K562 (cell line): ENCODE results near the gene ARMH3. TPM values are rescaled to one million over a fixed set of nuclear protein-coding genes. Genes with fewer than 3 reads are reported as not detected.

Experiments
- ATAC-seq: fragments of 200-7000 bp; cut with Tn5 transposase; 3 replicates; pipeline ENCODE4 v1.9.1; 2020; ENCODE audit warnings: moderate library complexity
- BruUV-seq: library from RNA; stranded (reverse); fragments of 400-500 nt; replicated peaks from 2 replicates; lab custom pipeline; 2021; lab: Mats Ljungman, UMichigan
- CTCF ChIA-PET: fragments of 300-600 bp; formaldehyde crosslinking; extraction: SDS; loops from one replicate; lab custom pipeline; 2021; ENCODE audit warnings: low intra/inter-chr PET ratio; lab: Yijun Ruan, JAX
- POLR2A ChIA-PET: fragments of 300-600, 350-650 bp; sonication (Branson Sonifier 250); formaldehyde crosslinking; extraction: SDS; loops from one replicate; lab custom pipeline; 2021; ENCODE audit warnings: antibody characterized with exemption, inconsistent platforms; lab: Yijun Ruan, JAX
- DNase-seq, 4 experiments: peaks; one replicate each; pipeline versions ENCODE4 v3.0.0 to v3.0.0-alpha.2; 2011 to 2018; ENCODE audit warnings: low spot score in 3 of 4, mixed read lengths in 3 of 4; ENCODE audit errors: extremely low read depth in 1 of 4
- FAIRE-seq: peaks from 2 replicates; lab custom pipeline; 2011; peaks lifted over from hg19 to GRCh38; lab: Jason Lieb, UNC
- H2AFZ ChIP-seq: 2 replicates; pipeline ENCODE4 v1.6.0; 2011; ENCODE audit warnings: low read depth, low read length, control low read depth, inconsistent platforms
- H3K27ac ChIP-seq: fragments of 200-600 bp; 3 replicates; pipeline ENCODE4 v1.8.0; 2011; ENCODE audit warnings: low read depth, mild to moderate bottlenecking, control low read depth, inconsistent platforms, low read length, moderate library complexity, mixed read lengths; ENCODE audit errors: extremely low read depth
- H3K27me3 ChIP-seq, 2 experiments: fragments of 300-600 bp in 1 of 2; 2 replicates in 1 of 2; 3 replicates in 1 of 2; pipeline versions ENCODE4 v1.6.0 to v1.8.0; 2011; ENCODE audit warnings: inconsistent platforms in 2 of 2, low read length in 2 of 2, mild to moderate bottlenecking in 1 of 2, mixed read lengths in 1 of 2, moderate library complexity in 1 of 2; ENCODE audit not compliant: control insufficient read depth in 2 of 2, insufficient read depth in 2 of 2
- H3K36me3 ChIP-seq: fragments of 300-600 bp; 3 replicates; pipeline ENCODE4 v1.8.0; 2011; ENCODE audit warnings: mild to moderate bottlenecking, low read length, inconsistent platforms; ENCODE audit not compliant: control insufficient read depth, insufficient read depth
- H3K4me1 ChIP-seq, 2 experiments: fragments of 200-600 bp in 1 of 2; replicated peaks in 1 of 2; 2 replicates in 1 of 2; 3 replicates in 1 of 2; pipeline versions ENCODE4 v1.5.1 to v1.8.0; 2011; ENCODE audit warnings: inconsistent platforms in 2 of 2, low read length in 2 of 2, mild to moderate bottlenecking in 1 of 2, mixed read lengths in 1 of 2, moderate library complexity in 1 of 2; ENCODE audit not compliant: control insufficient read depth in 2 of 2, insufficient read depth in 2 of 2
- H3K4me2 ChIP-seq: 2 replicates; pipeline ENCODE4 v1.6.1; 2011; ENCODE audit warnings: low read length, control low read depth, inconsistent platforms, mixed read lengths; ENCODE audit not compliant: insufficient read depth
- H3K4me3 ChIP-seq: fragments of 200-600 bp; sonication (generic), shearing (Covaris generic); 2 replicates; pipeline ENCODE4 v1.5.1; 2016; ENCODE audit warnings: control low read depth, inconsistent platforms
- H3K79me2 ChIP-seq: fragments of 200-600 bp; 3 replicates; pipeline ENCODE4 v1.8.0; 2011; ENCODE audit warnings: low read length, inconsistent platforms; ENCODE audit not compliant: control insufficient read depth, insufficient read depth
- H3K9ac ChIP-seq, 2 experiments: 2 replicates each; pipeline versions ENCODE4 v1.6.0 to v1.6.1; 2011; ENCODE audit warnings: low read depth in 2 of 2, low read length in 2 of 2, control low read depth in 1 of 2, inconsistent platforms in 1 of 2, mild to moderate bottlenecking in 1 of 2, mixed read lengths in 1 of 2; ENCODE audit not compliant: insufficient read depth in 1 of 2
- H3K9me1 ChIP-seq: one replicate; pipeline ENCODE4 v1.6.0; 2011; ENCODE audit warnings: inconsistent platforms, mild to moderate bottlenecking, low read length, moderate library complexity; ENCODE audit not compliant: control insufficient read depth, insufficient read depth
- H3K9me3 ChIP-seq: replicated peaks from 2 replicates; pipeline ENCODE4 v1.5.1; 2011; ENCODE audit warnings: low read depth, low read length, inconsistent platforms; ENCODE audit not compliant: control insufficient read depth, insufficient read depth
- H4K20me1 ChIP-seq: replicated peaks from 2 replicates; pipeline ENCODE4 v1.6.1; 2011; ENCODE audit warnings: low read length, inconsistent platforms, mixed read lengths; ENCODE audit not compliant: control insufficient read depth, insufficient read depth
- ATF1 ChIP-seq, 2 experiments: fragments of 450-650 bp in 1 of 2; IDR thresholded peaks; 2 replicates each; pipeline ENCODE4 v1.6.1; 2016; ENCODE audit warnings: missing compliant biosample characterization in 1 of 2, missing genetic modification characterization in 1 of 2
- CREB5 ChIP-seq: fragments of 250-450 bp; sonication (Bioruptor Pico); IDR thresholded peaks from 2 replicates; pipeline ENCODE4 v1.5.0; 2020; ENCODE audit warnings: mild to moderate bottlenecking
- GATA2 ChIP-seq: sonication (generic); formaldehyde crosslinking; IDR thresholded peaks from 2 replicates; pipeline ENCODE4 v1.4.0; 2020; ENCODE audit warnings: mild to moderate bottlenecking, missing genetic modification reagents
- JUNB ChIP-seq: fragments of 450-650 bp; formaldehyde crosslinking; conservative IDR thresholded peaks from 2 replicates; pipeline ENCODE4 v1.4.0; 2020; ENCODE audit warnings: mild to moderate bottlenecking
- MEIS2 ChIP-seq: fragments of 450-650 bp; IDR thresholded peaks from 2 replicates; pipeline ENCODE4 v1.6.1; 2014; ENCODE audit warnings: mild to moderate bottlenecking; ENCODE audit not compliant: partially characterized antibody
- NFATC3 ChIP-seq: fragments of 450-650 bp; IDR thresholded peaks from 2 replicates; pipeline ENCODE4 v1.6.1; 2017; ENCODE audit warnings: mild to moderate bottlenecking
- PHB2 ChIP-seq: fragments of 450-650 bp; IDR thresholded peaks from 2 replicates; pipeline ENCODE4 v1.6.1; 2017; ENCODE audit warnings: low read depth
- TAF7 ChIP-seq: fragments of 450-650 bp; IDR thresholded peaks from 2 replicates; pipeline ENCODE4 v1.6.1; 2016; ENCODE audit warnings: missing genetic modification characterization, missing compliant biosample characterization
- THRA ChIP-seq: fragments of 450-650 bp; IDR thresholded peaks from 2 replicates; pipeline ENCODE4 v1.6.1; 2017; ENCODE audit warnings: mild to moderate bottlenecking, moderate library complexity
- XRCC3 ChIP-seq: fragments of 450-650 bp; IDR thresholded peaks from 2 replicates; pipeline ENCODE4 v1.6.1; 2017; ENCODE audit warnings: mild to moderate bottlenecking, moderate library complexity
- ZNF384 ChIP-seq: IDR thresholded peaks from 2 replicates; pipeline ENCODE4 v1.6.1; 2012; ENCODE audit warnings: low read depth, low read length, improper control_type of control experiment
- WGBS: fragments of 100-300 bp; shearing (Covaris generic); methylation state at CpG from one replicate; pipeline ENCODE4 v1.1.6; 2016; ENCODE audit warnings: low coverage, mixed read lengths; ENCODE audit not compliant: insufficient coverage; ENCODE audit errors: missing lambda C conversion rate; 5-methylcytosine and 5-hydroxymethylcytosine counted together
- in situ Hi-C: fragments of 300-500 bp; cut with MboI; formaldehyde crosslinking; loops from 4 replicates; pipeline ENCODE4 v1.15.0; 2018; ENCODE audit warnings: inconsistent platforms, mixed read lengths
- intact Hi-C: fragments of 100-400 bp; cut with micrococcal nuclease; formaldehyde crosslinking; loops from 2 replicates; pipeline ENCODE4 v1.14.2; 2022
- polyA plus RNA-seq, 8 experiments: library from polyadenylated mRNA; depleted of rRNA in 4 of 8; stranded (reverse) in 5 of 8; unstranded in 3 of 8; fragments of >200 nt; fragmentation: Nextera tagmentation in 2 of 8; fragmentation: Illumina TruSeq in 1 of 8; extraction: Ambion mirVana in 2 of 8; extraction: Trizol in 1 of 8; gene quantifications; 2 replicates each; pipeline versions ENCODE4 v1.2.1 to v1.2.3, GENCODE V29; 2011 to 2014; ENCODE audit warnings: inconsistent platforms in 1 of 8, missing spikeins in 1 of 8
- total RNA-seq, 7 experiments: library from RNA; depleted of rRNA in 6 of 7; stranded (reverse); fragments of >200 nt in 6 of 7; fragmentation: Illumina TruSeq in 2 of 7; extraction: Trizol in 2 of 7; gene quantifications; 2 replicates each; pipeline versions ENCODE4 v1.2.1 to v1.2.3, GENCODE V29; 2011 to 2021; ENCODE audit warnings: low replicate concordance in 1 of 7

The ARMH3 gene
- total and polyA plus RNA-seq, 9 of the 15 experiments (the other 6 are each of a cell fraction or from before 2014, with no cell fraction given): 0.29 to 0.73 TPM; not detected in 7

- WGBS: no CpG with 5 or more reads among the region's 4 CpGs
- no peak overlapping the region for H3K9ac ChIP-seq
Measured at GRCh38 chr10:101993221-101993620, 62.8 kb downstream of the ARMH3 start.

More at GRCh38 chr10:101993221-101993620, 62.8 kb downstream of the ARMH3 start:
- H4K20me1 ChIP-seq: no peaks in the 10 kb centered on the region
- no peak overlapping the region for H3K4me3 ChIP-seq
- BruUV-seq: no TSS peak
- no peaks in the 10 kb centered on the region for H3K9me3 ChIP-seq
- TF ChIP-seq THRA: no peak
- TF ChIP-seq PHB2: no peak
- TF ChIP-seq CREB5: no peak
- no peak for TF ChIP-seq TAF7 (tag)
- TF ChIP-seq MEIS2: no peak
- TF ChIP-seq XRCC3: no peak
- no peak for TF ChIP-seq NFATC3
- TF ChIP-seq ZNF384: no peak
- TF ChIP-seq GATA2 (CRISPR knock-in tag): no peak
- no peak for TF ChIP-seq ATF1 (CRISPR knock-in tag; IDR thresholded peaks at IDR 0.05)
- no peak for TF ChIP-seq ATF1 (tag; IDR thresholded peaks at IDR 0.05)
- no peak for TF ChIP-seq JUNB (CRISPR knock-in tag)
- H2AFZ ChIP-seq: no peak overlapping the region
- no peaks in the 10 kb centered on the region for H3K27me3 ChIP-seq
- H3K4me1 ChIP-seq: no peaks in the 10 kb centered on the region
- POLR2A ChIA-PET: no interaction called here
- H3K36me3 ChIP-seq: no peaks in the 10 kb centered on the region
- H3K9me1 ChIP-seq: no peaks in the 10 kb centered on the region
- in situ Hi-C loops (no loop called here), intact Hi-C loops (no loop called here)
- DNase-seq (no peak), ATAC-seq (no peak), FAIRE-seq (no peak)
- no peak overlapping the region for H3K27ac ChIP-seq
- CTCF ChIA-PET: no interaction called here
- H3K4me2 ChIP-seq: no peak overlapping the region
- no peaks in the 10 kb centered on the region for H3K79me2 ChIP-seq
